ENCODE data around the gene IFT25. TPM values are rescaled to one million over a fixed set of nuclear protein-coding genes. Genes with fewer than 3 reads are reported as not detected.

Gene IFT25
- total and polyA plus RNA-seq, 2 donors (not counting 1 experiment from before 2014, with no cell fraction given) = 27.6 to 37.6 TPM

- H3K9ac ChIP-seq (ENCODE audit: insufficient read depth, low read length) = peak overlapping the region; percentile 87
- peak overlapping the region; percentile 89 for H3K27ac ChIP-seq (ENCODE audit: insufficient read depth, low read length)
- H3K4me1 ChIP-seq (ENCODE audit: control insufficient read depth, extremely low read depth, insufficient read depth, low read length) = peaks cover 2% of the 10 kb centered on the region
- peak overlapping the region; percentile 96 for H2AFZ ChIP-seq (ENCODE audit: low read length)
- H3K27me3 ChIP-seq (ENCODE audit: control insufficient read depth, insufficient read depth, low read length) = no peaks in the 10 kb centered on the region
- H3K4me3 ChIP-seq (replicated peaks in 1 of 4; ENCODE audit: control extremely low read depth in 1 of 4, insufficient read depth in 1 of 4, low read depth in 3 of 4, low read length in 4 of 4) = peak overlapping the region; percentile 81 to 97 (median 93)
- no peak for DNase-seq (ENCODE audit: low read depth in 2 of 2)
- peaks cover 50% of the 10 kb centered on the region for H3K79me2 ChIP-seq (ENCODE audit: control insufficient read depth, insufficient read depth, low read length)
- no peaks in the 10 kb centered on the region for H3K9me3 ChIP-seq (ENCODE audit: control insufficient read depth, insufficient read depth, low read depth, low read length)
- no peaks in the 10 kb centered on the region for H4K20me1 ChIP-seq (ENCODE audit: control insufficient read depth, extremely low read depth, insufficient read depth, low read length)
- no peaks in the 10 kb centered on the region for H3K36me3 ChIP-seq (ENCODE audit: control insufficient read depth, insufficient read depth, low read length)
- TF ChIP-seq, protein P1, sequence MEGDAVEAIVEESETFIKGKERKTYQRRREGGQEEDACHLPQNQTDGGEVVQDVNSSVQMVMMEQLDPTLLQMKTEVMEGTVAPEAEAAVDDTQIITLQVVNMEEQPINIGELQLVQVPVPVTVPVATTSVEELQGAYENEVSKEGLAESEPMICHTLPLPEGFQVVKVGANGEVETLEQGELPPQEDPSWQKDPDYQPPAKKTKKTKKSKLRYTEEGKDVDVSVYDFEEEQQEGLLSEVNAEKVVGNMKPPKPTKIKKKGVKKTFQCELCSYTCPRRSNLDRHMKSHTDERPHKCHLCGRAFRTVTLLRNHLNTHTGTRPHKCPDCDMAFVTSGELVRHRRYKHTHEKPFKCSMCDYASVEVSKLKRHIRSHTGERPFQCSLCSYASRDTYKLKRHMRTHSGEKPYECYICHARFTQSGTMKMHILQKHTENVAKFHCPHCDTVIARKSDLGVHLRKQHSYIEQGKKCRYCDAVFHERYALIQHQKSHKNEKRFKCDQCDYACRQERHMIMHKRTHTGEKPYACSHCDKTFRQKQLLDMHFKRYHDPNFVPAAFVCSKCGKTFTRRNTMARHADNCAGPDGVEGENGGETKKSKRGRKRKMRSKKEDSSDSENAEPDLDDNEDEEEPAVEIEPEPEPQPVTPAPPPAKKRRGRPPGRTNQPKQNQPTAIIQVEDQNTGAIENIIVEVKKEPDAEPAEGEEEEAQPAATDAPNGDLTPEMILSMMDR (conservative IDR thresholded peaks at IDR 0.05 in 1 of 2, IDR thresholded peaks at IDR 0.05 in 1 of 2; ENCODE audit: low read depth in 1 of 2, low read length in 2 of 2) = no peak
- TF ChIP-seq EZH2 (IDR thresholded peaks at IDR 0.05; ENCODE audit: low read length, missing control alignments) = no peak
- peak overlapping the region; percentile 92 for H3K4me2 ChIP-seq (ENCODE audit: extremely low read depth, insufficient read depth, low read length)
Observed at GRCh38 chr1:53945183-53945432, 391 bp downstream of the IFT25 start.

DNA sequence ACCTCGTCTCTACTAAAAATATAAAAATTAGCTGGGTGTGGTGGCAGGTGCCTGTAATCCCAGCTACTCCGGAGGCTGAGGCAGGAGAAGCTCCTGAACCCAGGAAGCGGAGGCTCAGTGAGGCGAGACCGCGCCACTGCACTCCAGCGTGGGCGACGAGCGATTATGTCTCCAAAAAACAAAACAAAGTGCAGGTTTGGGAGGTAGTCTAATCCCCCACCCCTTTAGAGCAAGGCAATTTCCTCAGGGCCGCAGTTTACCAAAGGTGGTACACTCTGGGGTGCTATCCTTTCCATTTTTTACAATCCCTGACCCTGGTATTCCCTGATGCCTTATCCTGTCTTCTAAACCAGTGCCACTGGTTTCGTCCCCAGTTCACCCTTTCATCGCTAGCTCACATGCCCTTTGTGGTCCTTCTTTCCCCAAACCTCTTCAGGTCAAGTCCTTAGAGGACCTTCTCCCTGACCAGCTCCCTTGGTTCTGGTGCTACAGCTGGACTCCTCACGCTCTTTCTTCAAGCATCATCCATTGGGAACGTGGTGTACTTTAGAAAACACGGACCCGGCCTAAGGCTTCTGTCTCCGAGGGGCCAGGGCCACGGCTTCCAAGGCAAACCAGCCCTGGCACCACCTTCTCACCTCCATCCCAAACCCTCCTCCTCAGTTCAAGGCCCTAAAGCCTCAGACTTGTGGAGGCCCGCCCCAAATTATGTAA is 873 bp downstream of the IFT25 start:
- DNase-seq (ENCODE audit: low read depth in 2 of 2) = no peak
- Histone ChIP-seq H2AFZ (ENCODE audit: low read length) (peak overlapping the region; percentile 96), H3K4me3 (replicated peaks in 1 of 4; ENCODE audit: control extremely low read depth in 1 of 4, insufficient read depth in 1 of 4, low read depth in 3 of 4, low read length in 4 of 4) (peak overlapping the region; percentile 81 to 97 (median 93)), H3K79me2 (ENCODE audit: control insufficient read depth, insufficient read depth, low read length) (peaks cover 45% of the 10 kb centered on the region), H3K36me3 (ENCODE audit: control insufficient read depth, insufficient read depth, low read length) (no peaks in the 10 kb centered on the region), H3K4me1 (ENCODE audit: control insufficient read depth, extremely low read depth, insufficient read depth, low read length) (peaks cover 2% of the 10 kb centered on the region), H3K27me3 (ENCODE audit: control insufficient read depth, insufficient read depth, low read length) (no peaks in the 10 kb centered on the region), H3K4me2 (ENCODE audit: extremely low read depth, insufficient read depth, low read length) (peak overlapping the region; percentile 92), H3K9me3 (ENCODE audit: control insufficient read depth, insufficient read depth, low read depth, low read length) (no peaks in the 10 kb centered on the region), H3K27ac (ENCODE audit: insufficient read depth, low read length) (peak overlapping the region; percentile 89), H3K9ac (ENCODE audit: insufficient read depth, low read length) (peak overlapping the region; percentile 87), H4K20me1 (ENCODE audit: control insufficient read depth, extremely low read depth, insufficient read depth, low read length) (no peaks in the 10 kb centered on the region)
- no peak for TF ChIP-seq EZH2 (IDR thresholded peaks at IDR 0.05; ENCODE audit: low read length, missing control alignments)
- TF ChIP-seq, protein P1 (conservative IDR thresholded peaks at IDR 0.05 in 1 of 2, IDR thresholded peaks at IDR 0.05 in 1 of 2; ENCODE audit: low read depth in 1 of 2, low read length in 2 of 2) = no peak

DNA sequence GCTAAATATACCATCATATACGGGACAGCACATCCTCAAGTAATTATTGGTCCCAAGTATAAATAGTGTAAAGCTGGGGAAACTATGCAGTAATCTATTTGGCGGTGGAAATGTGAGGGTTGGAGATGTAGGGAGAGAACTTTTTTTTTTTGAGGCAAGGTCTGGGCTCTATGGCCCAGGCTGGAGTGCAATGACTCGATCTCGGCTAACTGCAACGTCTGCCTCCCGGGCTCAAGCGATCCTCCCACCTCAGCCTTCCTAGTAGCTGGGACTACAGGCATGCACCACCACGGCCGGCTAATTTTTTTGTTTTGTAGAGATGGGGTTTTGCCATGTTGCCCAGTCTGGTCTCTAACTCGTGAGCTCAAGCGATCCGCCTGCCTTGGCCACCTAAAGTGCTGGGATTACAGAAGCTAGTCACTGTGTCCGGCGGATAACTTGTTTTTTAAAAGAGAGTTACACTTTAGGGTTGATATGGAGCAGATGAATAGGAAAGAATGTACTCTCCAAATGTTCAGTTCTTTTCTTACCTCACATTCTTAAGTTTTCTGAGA is 1.9 kb downstream of the IFT25 start:
- no peak overlapping the region for H3K27ac ChIP-seq (ENCODE audit: insufficient read depth, low read length)
- H3K79me2 ChIP-seq (ENCODE audit: control insufficient read depth, insufficient read depth, low read length) = peaks cover 35% of the 10 kb centered on the region

More for the DNA sequence above, 1.9 kb downstream of the IFT25 start:
- Histone ChIP-seq H3K4me2 (ENCODE audit: extremely low read depth, insufficient read depth, low read length) (no peak overlapping the region), H3K9me3 (ENCODE audit: control insufficient read depth, insufficient read depth, low read depth, low read length) (no peaks in the 10 kb centered on the region), H4K20me1 (ENCODE audit: control insufficient read depth, extremely low read depth, insufficient read depth, low read length) (no peaks in the 10 kb centered on the region), H3K9ac (ENCODE audit: insufficient read depth, low read length) (no peak overlapping the region), H3K4me3 (replicated peaks in 1 of 4; ENCODE audit: control extremely low read depth in 1 of 4, insufficient read depth in 1 of 4, low read depth in 3 of 4, low read length in 4 of 4) (no peak overlapping the region), H3K27me3 (ENCODE audit: control insufficient read depth, insufficient read depth, low read length) (no peaks in the 10 kb centered on the region), H3K36me3 (ENCODE audit: control insufficient read depth, insufficient read depth, low read length) (no peaks in the 10 kb centered on the region), H2AFZ (ENCODE audit: low read length) (no peak overlapping the region), H3K4me1 (ENCODE audit: control insufficient read depth, extremely low read depth, insufficient read depth, low read length) (no peaks in the 10 kb centered on the region)
- TF ChIP-seq EZH2 (IDR thresholded peaks at IDR 0.05; ENCODE audit: low read length, missing control alignments) = no peak
- TF ChIP-seq, protein P1 (conservative IDR thresholded peaks at IDR 0.05 in 1 of 2, IDR thresholded peaks at IDR 0.05 in 1 of 2; ENCODE audit: low read depth in 1 of 2, low read length in 2 of 2) = no peak
- no peak for DNase-seq (ENCODE audit: low read depth in 2 of 2)
